NCI-H345 treated with DMSO at 0.1 percent for 48 hours (cell line): ENCODE results near the gene AP2B1.
"Not testable (repeated sequence)": the region's sequence is repeated elsewhere in the genome, so short reads cannot be mapped to it uniquely, and the experiment has no call there.

Experiments
- DNase-seq: peaks from one replicate; lab custom pipeline; 2025; ENCODE audit not compliant: unreplicated experiment; lab: John Stamatoyannopoulos, UW

The AP2B1 gene

DNA sequence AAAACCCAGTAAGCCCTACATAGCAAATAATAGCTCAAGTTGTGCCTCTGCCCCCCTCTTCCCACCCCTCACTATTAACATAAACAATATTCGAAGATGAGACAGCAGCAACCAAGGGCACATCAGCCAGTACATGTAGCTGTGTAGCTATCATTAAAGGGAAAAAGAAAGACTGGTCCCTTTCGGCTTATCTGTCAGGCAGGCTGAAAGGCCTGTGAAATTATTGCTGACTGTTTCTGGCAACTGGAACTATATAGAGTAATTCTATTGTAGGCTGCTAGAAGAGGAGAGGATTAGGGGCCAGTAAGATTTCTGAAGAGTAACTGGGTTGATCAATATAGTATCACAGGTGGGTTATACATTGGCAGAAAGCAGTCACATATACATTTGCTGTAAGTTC is 107.8 kb downstream of the AP2B1 start:
- no peak for DNase-seq

DNA sequence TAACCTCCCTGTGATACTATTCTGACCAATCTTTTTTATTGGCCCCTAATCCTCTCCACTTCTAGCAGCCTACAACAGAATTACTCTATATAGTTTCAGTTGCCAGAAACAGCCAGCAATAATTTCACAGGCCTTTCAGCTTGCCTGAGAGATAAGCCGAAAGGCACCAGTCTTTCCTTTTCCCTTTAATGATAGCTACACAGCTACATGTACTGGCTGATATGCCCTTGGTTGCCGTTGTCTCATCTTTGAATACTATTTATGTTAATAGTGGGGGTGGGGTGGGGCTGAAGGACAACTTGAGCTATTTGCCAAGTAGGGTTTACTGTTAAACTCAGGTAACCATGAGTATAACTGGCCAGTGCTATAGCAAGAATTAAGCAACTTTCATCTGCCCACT is 108.5 kb downstream of the AP2B1 start:
- no peak for DNase-seq

DNA sequence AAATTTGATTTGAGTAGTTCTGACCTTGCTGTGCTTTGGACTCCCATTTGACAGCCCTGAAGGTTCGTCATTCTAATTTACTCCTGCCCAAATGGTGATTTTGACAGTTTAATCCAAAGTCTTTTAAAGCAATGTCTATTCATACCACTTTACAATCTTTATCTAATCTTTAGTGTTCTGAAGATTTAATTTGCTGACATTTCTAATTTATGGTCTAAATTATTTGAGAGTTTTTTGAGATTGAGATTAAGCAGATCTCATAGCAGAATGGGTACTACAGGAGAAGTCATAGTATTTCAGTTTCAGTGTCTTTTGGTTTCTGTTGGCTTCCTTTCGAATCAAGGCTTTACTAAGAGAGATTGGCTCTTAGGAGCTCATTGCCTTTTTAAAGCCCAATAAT is 111.7 kb downstream of the AP2B1 start:
- no peak for DNase-seq

DNA sequence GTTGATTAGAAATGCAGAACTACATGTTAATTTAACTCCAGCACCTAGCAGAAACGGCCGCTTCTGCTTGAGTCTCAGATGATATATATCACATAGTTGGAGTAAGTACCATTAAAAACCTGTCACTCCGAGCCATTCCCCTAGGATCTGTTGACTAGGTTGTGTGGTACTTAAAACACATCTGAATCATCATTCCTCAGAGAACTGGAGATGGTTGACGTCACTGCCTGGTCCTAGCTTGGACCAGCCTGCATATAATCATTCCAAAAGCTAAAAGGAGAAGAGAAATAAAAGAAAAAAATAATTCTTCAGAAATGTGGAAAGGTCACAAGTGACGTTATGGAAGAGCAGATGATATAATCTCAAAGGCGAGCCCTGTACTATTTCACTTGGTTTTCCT is 113.0 kb downstream of the AP2B1 start:
- DNase-seq: no peak

DNA sequence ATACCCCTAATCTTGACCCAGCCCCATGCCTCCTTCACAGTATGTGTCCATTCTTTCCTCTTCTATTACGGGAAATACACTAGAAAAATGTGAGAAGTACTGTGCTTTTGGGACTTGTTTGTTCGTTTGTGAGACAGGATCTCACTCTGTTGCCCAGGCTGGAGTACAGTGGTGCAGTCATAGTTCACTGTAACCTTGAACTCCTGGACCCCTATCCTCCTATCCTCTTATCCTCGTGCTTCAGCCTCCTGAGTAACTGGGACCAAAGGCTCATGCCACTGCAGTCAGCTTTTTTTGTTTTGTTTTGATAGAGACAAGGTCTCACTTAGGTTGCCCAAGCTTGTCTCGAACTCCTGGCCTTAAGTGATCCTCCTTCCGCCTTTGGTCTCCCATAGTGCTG is 114.4 kb downstream of the AP2B1 start:
- DNase-seq: no peak

DNA sequence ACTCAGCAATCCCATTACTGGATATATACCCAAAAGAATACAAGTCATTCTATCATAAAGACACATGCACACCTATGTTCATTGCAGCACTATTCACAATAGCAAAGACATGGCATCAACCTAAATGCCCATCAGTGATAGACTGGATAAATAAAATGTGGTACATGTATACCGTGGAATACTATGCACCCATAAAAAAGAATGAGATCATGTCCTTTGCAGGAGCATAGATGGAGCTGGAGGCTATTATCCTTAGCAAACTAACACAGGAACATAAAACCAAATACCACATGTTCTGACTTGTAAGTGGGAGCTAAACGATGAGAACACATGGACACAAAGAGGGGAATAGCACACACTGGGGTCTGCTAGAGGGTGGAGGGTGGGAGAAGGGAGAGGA is 116.2 kb downstream of the AP2B1 start:
- not testable (repeated sequence) for DNase-seq

DNA sequence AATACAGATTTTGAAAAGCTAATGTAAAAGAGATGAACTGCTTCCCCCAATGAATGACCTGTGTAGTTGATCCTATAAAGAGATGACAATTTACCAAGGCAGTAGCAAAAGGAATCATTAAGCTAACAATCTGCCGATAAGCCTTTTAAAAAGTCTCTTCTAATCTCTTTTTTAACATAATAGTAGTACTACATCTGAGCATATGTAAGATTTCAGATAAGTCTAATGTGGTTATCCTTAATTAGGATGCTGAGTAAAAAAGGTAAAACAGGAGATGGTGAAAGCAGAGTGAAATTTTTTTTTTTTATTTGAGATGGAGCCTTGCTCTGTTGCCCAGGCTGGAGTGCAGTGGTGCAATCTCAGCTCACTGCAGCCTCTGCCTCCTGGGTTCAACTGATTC is 118.1 kb downstream of the AP2B1 start:
- DNase-seq: no peak

DNA sequence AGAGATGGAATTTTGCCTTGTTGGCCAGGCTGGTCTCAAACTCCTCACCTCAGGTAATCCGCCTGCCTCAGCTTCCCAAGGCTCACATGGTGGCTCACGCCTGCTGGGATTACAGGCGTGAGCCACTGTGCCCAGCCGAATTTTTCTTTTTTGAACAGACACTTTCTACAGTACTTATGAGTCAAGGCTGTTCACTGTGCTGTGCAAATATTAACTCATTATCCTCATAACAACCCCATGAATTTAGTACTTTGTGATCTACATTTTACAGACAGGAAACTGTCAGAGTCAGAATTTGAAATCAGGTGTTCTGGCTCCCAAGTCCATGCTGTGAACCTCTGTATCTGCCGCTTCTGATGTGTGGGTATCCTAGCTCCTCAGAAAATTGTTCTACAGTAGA is 118.6 kb downstream of the AP2B1 start:
- no peak for DNase-seq

DNA sequence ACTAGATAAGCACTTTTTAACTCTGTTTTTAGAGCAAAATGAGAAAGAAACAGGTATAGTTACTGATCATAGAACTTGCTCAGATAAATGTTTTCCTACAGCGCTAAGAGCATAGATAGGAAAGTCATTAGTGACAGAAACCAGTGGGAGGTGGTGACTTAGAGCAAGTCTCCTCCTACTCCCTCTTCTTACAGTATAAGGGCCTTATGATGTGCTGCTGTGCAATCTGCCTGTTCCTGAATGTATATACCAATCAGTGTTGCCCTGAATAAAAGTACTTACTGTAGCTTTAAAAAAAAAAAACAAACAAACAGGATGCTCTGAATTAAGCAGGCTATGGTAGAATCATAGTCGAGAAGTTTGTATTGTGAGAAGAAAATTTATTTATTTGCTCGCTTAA is 121.0 kb downstream of the AP2B1 start:
- no peak for DNase-seq

DNA sequence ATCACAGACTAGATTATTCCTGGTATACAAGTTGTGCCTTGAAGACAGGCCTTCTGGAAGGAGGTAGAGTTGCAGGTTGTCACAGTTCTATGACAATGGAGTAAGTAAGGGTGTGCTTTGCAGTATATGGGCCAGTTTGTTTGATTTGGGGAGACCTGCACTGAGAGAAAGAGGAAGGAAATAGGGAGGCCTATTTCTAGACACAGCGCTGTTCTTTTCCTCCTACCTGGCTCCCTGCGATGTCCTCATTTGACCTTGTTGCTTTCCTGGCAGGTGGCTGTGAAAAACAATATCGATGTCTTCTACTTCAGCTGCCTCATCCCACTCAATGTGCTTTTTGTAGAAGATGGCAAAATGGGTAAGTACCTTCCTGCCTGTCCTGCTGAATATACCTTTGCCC is 121.8 kb downstream of the AP2B1 start:
- DNase-seq: no peak

DNA sequence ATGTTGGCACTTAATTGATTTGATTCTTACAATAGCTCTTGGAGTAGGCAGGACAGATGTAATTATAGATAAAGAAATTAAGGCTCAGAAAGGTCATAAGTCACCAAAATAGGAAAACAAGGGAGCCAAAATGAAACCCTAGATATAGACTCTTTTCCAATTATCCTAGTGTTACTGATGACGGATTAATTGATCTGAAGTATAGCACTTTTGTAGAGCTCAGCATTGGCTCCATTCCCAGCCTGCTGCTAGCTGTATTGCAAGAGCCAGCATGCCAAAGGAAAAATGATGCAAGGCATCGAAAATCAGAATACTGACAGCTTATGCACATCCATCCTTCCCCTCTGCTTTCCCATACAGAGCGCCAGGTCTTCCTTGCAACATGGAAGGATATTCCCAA is 122.8 kb downstream of the AP2B1 start:
- no peak for DNase-seq

DNA sequence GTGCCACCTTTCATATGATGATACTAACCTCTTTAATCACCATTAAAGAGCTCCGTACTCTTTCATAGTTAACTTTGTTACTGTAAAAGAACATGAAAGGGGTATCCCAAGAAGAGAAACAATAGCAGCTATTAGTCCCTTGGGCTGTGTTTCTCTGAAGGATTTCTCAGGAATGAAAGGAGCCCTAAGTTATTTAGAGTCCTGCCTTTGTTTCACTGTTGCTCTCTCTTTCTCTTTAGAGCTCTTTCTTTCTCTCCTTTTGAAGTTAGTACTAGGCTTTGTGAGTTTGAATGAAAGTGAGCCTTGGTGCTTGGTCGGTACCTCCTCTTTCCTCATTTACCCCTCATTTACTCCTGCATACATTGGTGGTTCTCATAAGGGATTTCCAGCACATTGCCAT is 123.8 kb downstream of the AP2B1 start:
- no peak for DNase-seq

DNA sequence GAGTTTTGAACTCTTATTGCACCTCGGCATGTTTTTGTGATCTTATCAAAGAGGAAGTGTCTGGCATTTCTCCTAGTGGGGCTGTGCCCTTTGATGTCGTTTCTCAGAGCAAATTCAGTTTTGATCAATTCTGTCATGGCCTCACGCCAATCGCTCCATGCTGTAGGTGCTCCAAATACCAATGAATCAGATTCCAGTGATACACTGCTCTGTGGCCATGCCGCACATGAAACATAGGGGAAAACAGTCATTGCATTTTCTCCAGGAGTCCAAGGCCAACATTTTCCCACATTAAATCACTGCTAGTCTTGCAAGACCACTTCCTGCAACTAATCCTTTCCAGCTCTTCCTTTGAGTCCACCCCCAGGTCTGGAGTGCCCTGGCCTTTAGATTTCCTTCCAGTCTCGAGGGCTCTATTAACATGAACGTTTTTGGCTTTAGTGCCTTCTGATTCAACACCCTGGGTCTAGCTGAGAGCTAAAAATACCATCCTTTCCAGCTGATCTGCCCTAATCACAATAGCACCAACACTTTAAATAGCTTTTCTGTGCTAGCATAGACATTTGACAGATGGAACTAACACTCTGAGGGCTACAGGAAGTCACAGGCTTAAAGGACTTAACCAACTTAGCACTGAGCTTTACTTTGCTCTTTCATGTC is 126.1 kb downstream of the AP2B1 start:
- no peak for DNase-seq

DNA sequence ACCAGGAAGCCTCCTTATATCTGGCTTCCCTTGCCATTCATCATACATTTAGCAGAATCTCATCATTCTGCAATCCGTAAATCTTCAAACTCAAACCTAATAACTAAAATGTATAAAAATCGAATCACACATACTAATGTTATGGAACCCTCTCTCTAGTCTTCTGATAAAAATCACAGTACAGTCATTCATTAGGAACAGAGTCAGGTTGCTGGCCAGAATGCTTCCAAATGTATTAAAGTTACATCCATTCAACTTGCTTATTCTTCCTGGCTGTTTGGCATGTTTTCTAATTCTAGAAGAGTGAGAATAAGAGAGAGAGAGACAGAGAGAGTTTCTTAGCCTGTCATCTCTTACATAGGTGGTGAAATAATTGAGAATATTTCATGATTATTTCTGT is 127.9 kb downstream of the AP2B1 start:
- DNase-seq: no peak

DNA sequence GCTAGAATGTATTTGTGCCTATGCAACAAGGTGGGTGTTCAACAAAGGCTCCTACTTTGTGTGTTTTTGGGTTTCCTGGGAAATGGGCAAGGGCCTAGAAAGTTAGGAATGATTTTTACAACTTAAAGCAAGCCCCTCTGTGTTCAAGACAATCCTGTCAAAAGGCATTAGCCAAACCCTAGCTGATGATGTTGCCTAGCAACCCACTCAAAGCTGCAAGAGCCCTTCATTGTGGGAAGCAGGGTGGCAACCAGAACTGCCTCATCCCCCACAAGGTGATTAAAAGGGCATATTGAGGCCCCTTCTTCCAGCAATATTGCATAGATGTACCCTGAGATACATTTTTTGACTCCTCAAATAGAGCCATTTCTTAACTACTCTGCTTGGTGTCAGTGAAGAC is 128.3 kb downstream of the AP2B1 start:
- no peak for DNase-seq

DNA sequence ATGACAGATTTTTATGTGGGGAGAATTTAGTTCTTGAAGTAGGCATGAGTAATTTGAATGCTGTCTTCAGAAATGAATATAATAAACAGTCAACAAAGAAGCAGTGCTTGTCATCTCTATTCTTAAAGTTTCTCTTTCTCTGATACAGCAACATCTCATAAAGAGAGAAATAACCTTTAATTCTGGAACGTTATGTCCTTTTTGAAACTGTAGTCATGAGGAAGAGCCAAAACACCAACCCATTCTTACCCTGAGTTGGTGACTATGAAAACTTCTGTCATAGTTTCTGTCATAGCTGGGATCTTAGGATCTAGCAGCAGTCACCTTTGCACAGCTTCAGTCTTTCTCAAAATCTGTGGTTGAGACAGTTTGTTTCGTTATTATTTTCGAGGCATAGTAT is 129.1 kb downstream of the AP2B1 start:
- no peak for DNase-seq

DNA sequence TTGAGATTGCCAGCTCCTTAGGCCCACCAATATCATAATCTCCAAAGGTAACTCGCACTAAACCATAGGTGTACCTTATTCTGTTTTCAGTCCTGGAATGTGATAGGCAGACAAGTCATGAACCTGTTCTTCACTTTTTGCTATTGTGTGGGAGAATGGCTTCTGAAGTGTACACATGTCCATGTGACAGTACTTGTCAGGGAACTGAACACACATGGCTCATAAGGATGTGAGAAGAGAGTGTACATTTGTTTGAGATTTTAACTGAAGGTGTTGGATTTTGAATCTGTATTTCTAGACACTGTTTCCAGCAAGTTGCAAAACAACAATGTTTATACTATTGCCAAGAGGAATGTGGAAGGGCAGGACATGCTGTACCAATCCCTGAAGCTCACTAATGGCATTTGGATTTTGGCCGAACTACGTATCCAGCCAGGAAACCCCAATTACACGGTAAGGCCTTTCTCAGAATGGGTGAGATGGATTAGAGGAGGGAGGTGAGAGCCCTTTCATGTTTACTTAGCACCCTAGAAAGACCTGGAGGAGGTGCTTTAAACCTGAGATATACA is 129.9 kb downstream of the AP2B1 start:
- DNase-seq: no peak

DNA sequence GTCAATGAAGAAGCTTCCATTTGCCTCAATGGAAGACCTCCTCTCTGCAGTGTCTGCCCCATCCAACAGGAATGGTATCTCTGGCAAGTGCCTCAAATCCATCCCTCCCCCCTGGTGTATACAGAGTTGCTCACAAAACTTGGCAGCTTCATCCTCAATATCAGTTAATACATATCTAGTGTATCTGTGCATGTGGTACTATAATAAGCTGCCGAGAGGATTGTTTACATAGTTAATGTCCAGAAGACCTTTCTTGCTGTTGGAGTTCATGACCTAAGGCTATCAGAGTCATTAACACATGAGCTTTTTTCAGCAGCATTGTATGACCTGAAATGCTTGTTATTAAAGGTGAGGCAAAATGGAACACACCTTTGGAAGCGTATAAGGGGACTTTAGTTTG is 130.4 kb downstream of the AP2B1 start:
- DNase-seq: no peak

DNA sequence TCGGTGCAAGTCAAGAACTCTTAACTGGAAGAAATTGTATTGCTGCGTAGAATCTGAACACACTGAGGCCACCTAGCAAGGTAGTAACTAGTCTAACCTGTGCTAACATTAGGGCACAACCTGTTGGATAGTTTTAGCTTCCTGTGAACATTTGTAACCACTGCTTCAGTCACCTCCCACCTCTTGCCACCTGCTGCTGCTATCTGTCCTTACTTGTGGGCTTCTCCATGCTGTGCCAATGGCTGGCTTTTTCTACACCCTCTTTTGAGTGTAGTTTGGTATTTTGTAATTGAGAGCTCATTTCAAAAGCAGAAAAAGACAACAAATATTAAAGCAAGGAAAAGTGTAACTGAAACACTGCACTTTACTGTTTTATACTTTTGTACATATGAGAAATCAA is 136.6 kb downstream of the AP2B1 start:
- DNase-seq: no peak

DNA sequence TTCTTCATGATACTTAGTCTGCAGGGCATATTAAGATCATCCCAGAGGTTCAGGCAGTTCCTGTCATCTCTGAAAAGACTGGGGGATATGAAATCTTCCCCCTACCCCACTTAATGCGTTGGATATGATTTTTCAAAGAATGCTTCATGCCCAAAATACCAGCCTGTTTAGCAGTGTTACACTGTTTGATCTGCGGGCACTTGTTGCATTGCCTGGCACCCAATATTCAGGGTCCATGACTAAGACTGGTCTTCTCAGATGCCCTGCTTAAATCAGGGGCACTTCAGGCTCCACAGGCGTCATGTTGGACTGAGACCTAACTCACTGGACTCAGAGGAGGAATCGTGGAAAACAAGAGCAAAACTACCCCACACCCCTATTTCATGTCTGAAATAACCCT is 137.9 kb downstream of the AP2B1 start:
- no peak for DNase-seq

DNA sequence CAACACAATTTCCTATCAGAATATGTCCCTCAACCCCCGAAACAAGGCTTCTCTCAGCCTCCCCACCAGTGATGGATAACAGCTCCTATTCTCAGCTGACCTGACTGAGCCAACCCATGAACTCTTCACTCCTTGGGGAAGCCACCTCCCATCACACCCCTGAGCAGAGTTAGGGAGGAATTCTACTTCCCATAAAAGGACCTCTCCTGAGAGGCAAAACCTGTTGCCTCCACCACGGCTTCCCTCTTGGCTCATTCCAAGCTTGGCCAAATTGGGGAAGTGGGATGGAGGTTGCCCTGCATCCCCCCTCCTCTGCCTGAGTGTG is 138.6 kb downstream of the AP2B1 start:
- DNase-seq: no peak

DNA sequence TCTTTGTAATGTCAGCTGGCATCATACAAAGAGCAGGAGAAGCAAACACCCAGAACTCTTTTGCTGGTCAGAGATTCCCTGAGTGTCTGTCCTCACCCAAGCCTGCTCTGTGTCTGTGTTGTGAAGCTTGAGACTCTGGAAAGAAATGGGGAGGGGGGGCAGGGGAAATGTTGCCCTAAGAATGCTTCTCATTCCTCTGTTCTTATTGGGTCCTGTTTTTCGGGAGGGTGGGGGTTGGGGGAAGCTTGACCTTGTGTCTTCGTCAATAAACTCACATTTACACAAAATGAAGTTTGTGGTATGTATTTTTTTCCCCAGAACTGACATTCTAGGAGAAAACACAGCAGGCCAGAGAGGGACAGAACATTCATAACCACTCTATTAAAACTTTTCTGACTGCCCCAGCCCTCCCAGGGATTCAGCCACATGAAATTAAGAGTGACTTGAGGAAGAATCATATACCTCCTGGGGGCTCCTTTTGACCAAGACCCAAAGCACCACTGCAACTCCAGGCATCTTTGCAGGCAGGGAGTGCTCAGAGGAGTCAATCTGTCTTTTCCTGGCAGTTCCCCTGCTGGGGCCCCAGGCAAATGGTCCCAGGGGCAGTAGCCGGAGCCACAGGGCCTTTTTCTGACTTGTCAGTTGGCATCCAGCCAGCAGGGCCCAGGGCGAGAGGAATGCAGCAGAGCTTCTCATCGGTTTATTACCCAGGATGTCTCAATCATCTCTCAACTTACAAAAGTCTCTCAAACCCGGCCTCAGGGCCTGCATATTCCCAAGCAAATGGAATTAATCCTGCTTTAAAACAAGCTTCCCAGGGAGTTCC is 139.2 kb downstream of the AP2B1 start:
- no peak for DNase-seq
